GM12892 (cell line): ENCODE results near the gene PPM1M.

Source experiments
- POLR2A ChIP-seq: IDR thresholded peaks from 2 replicates; pipeline ENCODE4 v1.6.1; 2011; ENCODE audit warnings: low read depth, low read length, control low read depth
- POLR2AphosphoS5 ChIP-seq: IDR thresholded peaks from 2 replicates; pipeline ENCODE4 v1.6.1; 2011; ENCODE audit warnings: low read depth, low read length, control low read depth

GRCh38 chr3:52238761-52239701 lies 6.5 kb upstream of the PPM1M start, which contains the start of gene TWF2:
- TF ChIP-seq POLR2A (peak; percentile 88), POLR2AphosphoS5 (peak; percentile 76)
